Esophagus squamous epithelium (tissue), 5 donors: ENCODE results near the gene CAPN2. TPM values are rescaled to one million over a fixed set of nuclear protein-coding genes. Genes with fewer than 3 reads are reported as not detected.
A peak's percentile ranks its signal among the peaks of the same experiment; 100 is the strongest.

ENCODE experiments used
- DNase-seq: peaks from one replicate; lab custom pipeline; 2025; lab: John Stamatoyannopoulos, UW
- H3K27ac ChIP-seq, 4 donors: fragments of 200-600 bp; sonication (generic); one replicate each; pipeline ENCODE4 v1.5.1; 2016 to 2019; ENCODE audit warnings: mild to moderate bottlenecking in 1 of 4
- H3K27me3 ChIP-seq, 4 donors: fragments of 200-600 bp; sonication (generic); 1 replicate in 3 of 4; 2 replicates in 1 of 4; pipeline versions ENCODE4 v1.5.1 to v1.6.0; 2017 to 2021; ENCODE audit warnings: antibody characterized with exemption in 1 of 4
- H3K36me3 ChIP-seq, 3 donors: fragments of 200-600 bp; sonication (generic); one replicate each; pipeline ENCODE4 v1.5.1; 2016 to 2019
- H3K4me1 ChIP-seq, 3 donors: fragments of 200-600 bp; sonication (generic); one replicate each; pipeline ENCODE4 v1.5.1; 2017 to 2019
- H3K4me3 ChIP-seq, 4 donors: fragments of 200-600 bp; sonication (generic); 1 replicate in 3 of 4; 2 replicates in 1 of 4; pipeline ENCODE4 v1.5.1; 2016 to 2019; ENCODE audit warnings: mild to moderate bottlenecking in 2 of 4, moderate library complexity in 1 of 4
- H3K9me3 ChIP-seq, 3 donors: fragments of 200-600 bp; sonication (generic); one replicate each; pipeline ENCODE4 v1.5.1; 2016 to 2019
- CTCF ChIP-seq, 6 experiments: fragments of 450-650 bp in 4 of 6; fragments of 200-600 bp in 2 of 6; sonication (generic) in 2 of 6; IDR thresholded peaks; one replicate each; pipeline ENCODE4 v1.5.1; 2016 to 2019; ENCODE audit warnings: antibody characterized with exemption in 6 of 6, mild to moderate bottlenecking in 4 of 6, moderate library complexity in 4 of 6
- POLR2A ChIP-seq, 4 donors: fragments of 450-650 bp; IDR thresholded peaks; one replicate each; pipeline ENCODE4 v1.6.1; 2017; ENCODE audit warnings: antibody characterized with exemption in 4 of 4, mild to moderate bottlenecking in 4 of 4, moderate library complexity in 3 of 4
- WGBS, 2 donors: methylation state at CpG; one replicate each; pipeline ENCODE4 v1.1.5; 2018; 5-methylcytosine and 5-hydroxymethylcytosine counted together
- intact Hi-C: fragments of 100-400 bp; cut with DNase I; formaldehyde crosslinking; loops from one replicate; pipeline ENCODE4 v1.15.0; 2022
- total RNA-seq, 4 donors: library from RNA; depleted of rRNA; stranded (reverse); fragments of >200 nt; gene quantifications; one replicate each; pipeline ENCODE4 v1.1.0, GENCODE V29; 2016
- donor health status: DM: yes; HTN: yes; CAD: no.

CAPN2 gene
- total RNA-seq, 4 donors from 2014 or later, result 145 to 234 (median 177) TPM

GRCh38 chr1:223775711-223776074 lies 63.4 kb downstream of the CAPN2 start:
- Histone ChIP-seq H3K4me1 (peaks cover 4 to 33% (median 12%) of the 10 kb centered on the region in 3 donors), H3K9me3 (no peaks in the 10 kb centered on the region), H3K36me3 (peaks cover 11 to 100% (median 50%) of the 10 kb centered on the region in 3 donors), H3K27me3 (no peaks in the 10 kb centered on the region), H3K27ac (peak overlapping the region in 1 of 4 donors; percentile 64), H3K4me3 (no peak overlapping the region)
- TF ChIP-seq CTCF (IDR thresholded peaks at IDR 0.05), result no peak
- no peak for TF ChIP-seq POLR2A (IDR thresholded peaks at IDR 0.05)
- WGBS, 2 donors, result 67 to 69% methylated on average over 1 of the region's 1 CpG
- DNase-seq, result no peak
- intact Hi-C loops, result no loop called here

GRCh38 chr1:223776075-223776814 lies 63.9 kb downstream of the CAPN2 start:
- Histone ChIP-seq H3K27me3 (no peaks in the 10 kb centered on the region), H3K36me3 (peaks cover 8 to 100% (median 48%) of the 10 kb centered on the region in 3 donors), H3K27ac (peak overlapping the region in 2 of 4 donors; percentile 19 to 64), H3K9me3 (no peaks in the 10 kb centered on the region), H3K4me3 (no peak overlapping the region), H3K4me1 (peaks cover 0 to 28% (median 7%) of the 10 kb centered on the region in 3 donors)
- TF ChIP-seq CTCF (IDR thresholded peaks at IDR 0.05) (no peak), POLR2A (IDR thresholded peaks at IDR 0.05) (no peak)
- DNase-seq, result no peak
- intact Hi-C loops, result no loop called here
- WGBS, 2 donors, result 53 to 63% methylated on average over 6 to 9 of the region's 9 CpGs

- WGBS, 2 donors, result 86 to 91% methylated on average over 10 of the region's 10 CpGs
- H3K36me3 ChIP-seq, result peaks cover 8 to 94% (median 48%) of the 10 kb centered on the region in 3 donors
- peaks cover 0 to 21% (median 3%) of the 10 kb centered on the region in 3 donors for H3K4me1 ChIP-seq
- no peaks in the 10 kb centered on the region for H3K9me3 ChIP-seq
- intact Hi-C loops, result no loop called here
- DNase-seq, result no peak
- H3K4me3 ChIP-seq, result no peak overlapping the region
- H3K27me3 ChIP-seq, result no peaks in the 10 kb centered on the region
- TF ChIP-seq POLR2A (IDR thresholded peaks at IDR 0.05) (no peak), CTCF (IDR thresholded peaks at IDR 0.05) (no peak)
- peak overlapping the region in 1 of 4 donors; percentile 1 for H3K27ac ChIP-seq
Measured at GRCh38 chr1:223776826-223777454, 64.6 kb downstream of the CAPN2 start.

- no peaks in the 10 kb centered on the region for H3K27me3 ChIP-seq
- 97 to 98% methylated on average over 5 to 8 of the region's 8 CpGs for WGBS, 2 donors
- peaks cover 0 to 89% (median 20%) of the 10 kb centered on the region in 3 donors for H3K36me3 ChIP-seq
- no peak for TF ChIP-seq POLR2A (IDR thresholded peaks at IDR 0.05)
- no peak for TF ChIP-seq CTCF (IDR thresholded peaks at IDR 0.05)
- peaks cover 0 to 15% (median 0%) of the 10 kb centered on the region in 3 donors for H3K4me1 ChIP-seq
- no peak overlapping the region for H3K27ac ChIP-seq
- intact Hi-C loops, result no loop called here
- no peak overlapping the region for H3K4me3 ChIP-seq
- H3K9me3 ChIP-seq, result no peaks in the 10 kb centered on the region
- no peak for DNase-seq
Measured at GRCh38 chr1:223780318-223780717, 68.0 kb downstream of the CAPN2 start.

- intact Hi-C loops, result no loop called here
- TF ChIP-seq POLR2A (IDR thresholded peaks at IDR 0.05) (no peak), CTCF (IDR thresholded peaks at IDR 0.05) (no peak)
- Histone ChIP-seq H3K36me3 (peaks cover 0 to 89% (median 17%) of the 10 kb centered on the region in 3 donors), H3K9me3 (no peaks in the 10 kb centered on the region), H3K27me3 (no peaks in the 10 kb centered on the region), H3K27ac (no peak overlapping the region), H3K4me1 (peaks cover 0 to 13% (median 0%) of the 10 kb centered on the region in 3 donors), H3K4me3 (no peak overlapping the region)
- DNase-seq, result no peak
- 78 to 79% methylated on average over 6 of the region's 6 CpGs for WGBS, 2 donors
Measured at GRCh38 chr1:223780949-223781348, 68.6 kb downstream of the CAPN2 start.
